ENCODE data around the gene RNF10. TPM values are rescaled to one million over a fixed set of nuclear protein-coding genes. Genes with fewer than 3 reads are reported as not detected.
A peak's percentile ranks its signal among the peaks of the same experiment; 100 is the strongest.

RNF10 gene
- total and polyA plus RNA-seq, 8 donors, result 124 to 656 (median 191) TPM

- Histone ChIP-seq H3K4me3 (no peak overlapping the region), H3K27ac (no peak overlapping the region), H3K4me1 (no peaks in the 10 kb centered on the region), H3K9me3 (no peaks in the 10 kb centered on the region), H3K36me3 (peaks cover 0 to 21% (median 17%) of the 10 kb centered on the region in 4 donors), H3K27me3 (no peaks in the 10 kb centered on the region)
- peak in 1 of 2 donors; percentile 36 for DNase-seq
- TF ChIP-seq EP300 (IDR thresholded peaks at IDR 0.05) (no peak), POLR2AphosphoS5 (IDR thresholded peaks at IDR 0.05) (no peak), POLR2A (IDR thresholded peaks at IDR 0.05) (no peak), CTCF (IDR thresholded peaks at IDR 0.05) (no peak)
- 83 to 99% (median 88%) methylated on average over 4 of the region's 4 CpGs for WGBS, 5 donors
- intact Hi-C loops (cut with DNase I; ENCODE audit: low total_unique reads), result no loop called here
Observed at GRCh38 chr12:120489018-120489417, 45.1 kb upstream of the RNF10 start.

- 96 to 98% (median 96%) methylated on average over 5 of the region's 5 CpGs for WGBS, 5 donors
- H3K27me3 ChIP-seq, result no peaks in the 10 kb centered on the region
- peaks cover 0 to 21% (median 17%) of the 10 kb centered on the region in 4 donors for H3K36me3 ChIP-seq
- no peak for DNase-seq
- no peak overlapping the region for H3K4me3 ChIP-seq
- no peaks in the 10 kb centered on the region for H3K9me3 ChIP-seq
- intact Hi-C loops (cut with DNase I; ENCODE audit: low total_unique reads), result no loop called here
- H3K27ac ChIP-seq, result no peak overlapping the region
- TF ChIP-seq POLR2A (IDR thresholded peaks at IDR 0.05) (no peak), POLR2AphosphoS5 (IDR thresholded peaks at IDR 0.05) (no peak), EP300 (IDR thresholded peaks at IDR 0.05) (no peak), CTCF (IDR thresholded peaks at IDR 0.05) (no peak)
- peaks cover 6 to 11% (median 8%) of the 10 kb centered on the region in 4 donors for H3K4me1 ChIP-seq
Observed at GRCh38 chr12:120490325-120490724, 43.8 kb upstream of the RNF10 start.

GRCh38 chr12:120490833-120491512 lies 43.2 kb upstream of the RNF10 start:
- Histone ChIP-seq H3K4me1 (peaks cover 7 to 14% (median 11%) of the 10 kb centered on the region in 4 donors), H3K4me3 (no peak overlapping the region), H3K27me3 (no peaks in the 10 kb centered on the region), H3K36me3 (peaks cover 0 to 21% (median 17%) of the 10 kb centered on the region in 4 donors), H3K9me3 (no peaks in the 10 kb centered on the region), H3K27ac (no peak overlapping the region)
- WGBS, 5 donors, result 89 to 100% (median 94%) methylated on average over 2 of the region's 2 CpGs
- DNase-seq, result no peak
- intact Hi-C loops (cut with DNase I; ENCODE audit: low total_unique reads), result no loop called here
- TF ChIP-seq POLR2A (IDR thresholded peaks at IDR 0.05), result no peak
- TF ChIP-seq POLR2AphosphoS5 (IDR thresholded peaks at IDR 0.05), result no peak
- TF ChIP-seq EP300 (IDR thresholded peaks at IDR 0.05), result no peak
- TF ChIP-seq CTCF (IDR thresholded peaks at IDR 0.05), result no peak

- peak overlapping the region; percentile 66 to 93 (median 88) for H3K27ac ChIP-seq
- no peaks in the 10 kb centered on the region for H3K27me3 ChIP-seq
- 11 to 19% (median 19%) methylated on average over 16 to 17 of the region's 17 CpGs for WGBS, 5 donors
- H3K9me3 ChIP-seq, result no peaks in the 10 kb centered on the region
- peaks cover 5 to 33% (median 31%) of the 10 kb centered on the region in 4 donors for H3K36me3 ChIP-seq
- TF ChIP-seq CTCF (IDR thresholded peaks at IDR 0.05) (no peak), POLR2AphosphoS5 (IDR thresholded peaks at IDR 0.05) (no peak), EP300 (IDR thresholded peaks at IDR 0.05) (no peak), POLR2A (IDR thresholded peaks at IDR 0.05) (no peak)
- H3K4me1 ChIP-seq, result peaks cover 17 to 39% (median 30%) of the 10 kb centered on the region in 4 donors
- intact Hi-C loops (cut with DNase I; ENCODE audit: low total_unique reads), result no loop called here
- peak overlapping the region; percentile 92 to 98 (median 96) for H3K4me3 ChIP-seq
- DNase-seq, result no peak
Observed at GRCh38 chr12:120495186-120495730, 38.9 kb upstream of the RNF10 start.

Data from stomach (tissue), 9 donors.